Mammary epithelial cell (primary cell): ENCODE results near the gene MICAL1.

Experiments used
- CTCF ChIP-seq, 2 donors: IDR thresholded peaks in 1 of 2; conservative IDR thresholded peaks in 1 of 2; 2 replicates each; pipeline ENCODE4 v1.5.1; 2011 to 2012; ENCODE audit warnings: inconsistent platforms in 2 of 2, low read length in 2 of 2, mild to moderate bottlenecking in 2 of 2, control low read depth in 1 of 2, low read depth in 1 of 2; ENCODE audit not compliant: insufficient read depth in 1 of 2; ENCODE audit errors: extremely low read depth in 1 of 2
- EZH2 ChIP-seq: IDR thresholded peaks from 2 replicates; pipeline ENCODE4 v1.6.1; 2012; ENCODE audit warnings: low read length, inconsistent platforms, borderline replicate concordance

- TF ChIP-seq EZH2 = no peak
- TF ChIP-seq CTCF (conservative IDR thresholded peaks at IDR 0.05 in 1 of 2, IDR thresholded peaks at IDR 0.05 in 1 of 2; ENCODE audit: extremely low read depth in 1 of 2, insufficient read depth in 1 of 2, low read depth in 1 of 2, low read length in 2 of 2) = no peak
Observed at GRCh38 chr6:109484122-109484521, 28.6 kb upstream of the MICAL1 start.
